AG04450 (cell line): ENCODE results near the gene APOM. TPM values are rescaled to one million over a fixed set of nuclear protein-coding genes. Genes with fewer than 3 reads are reported as not detected.

Experiments
- CTCF ChIA-PET: fragments of 300-600, 350-600 bp; formaldehyde crosslinking; extraction: SDS; loops from one replicate; lab custom pipeline; 2022; ENCODE audit warnings: antibody characterized with exemption, inconsistent platforms; lab: Charles Lee
- POLR2A ChIA-PET: fragments of 350-600 bp; formaldehyde crosslinking; extraction: SDS; loops from one replicate; lab custom pipeline; 2021; ENCODE audit warnings: antibody characterized with exemption, inconsistent platforms; lab: Yijun Ruan, JAX
- DNase-seq: peaks from one replicate; pipeline ENCODE4 v3.0.0-alpha.2; 2011; ENCODE audit warnings: low read depth, low spot score
- H3K27ac ChIP-seq: one replicate; pipeline ENCODE4 v1.5.1; 2012; ENCODE audit warnings: low read depth, low read length, control low read depth
- H3K27me3 ChIP-seq: one replicate; pipeline ENCODE4 v1.6.0; 2012; ENCODE audit warnings: low read length; ENCODE audit not compliant: control insufficient read depth, insufficient read depth
- H3K4me3 ChIP-seq: 2 replicates; pipeline ENCODE4 v1.5.1; 2011; ENCODE audit warnings: mild to moderate bottlenecking, low read depth, low read length, control low read depth
- H3K9me3 ChIP-seq: 2 replicates; pipeline ENCODE4 v1.5.1; 2012; ENCODE audit warnings: low read length; ENCODE audit not compliant: control insufficient read depth, insufficient read depth
- CTCF ChIP-seq: IDR thresholded peaks from 2 replicates; pipeline ENCODE4 v1.5.1; 2011; ENCODE audit warnings: low read depth, low read length, control low read depth, inconsistent platforms
- polyA plus RNA-seq: library from polyadenylated mRNA; depleted of rRNA; stranded (reverse); fragments of >200 nt; gene quantifications from 2 replicates; pipeline ENCODE4 v1.2.3, GENCODE V29; 2011

Gene APOM
- polyA plus RNA-seq, 1 experiment: 2.8 TPM

- H3K27ac ChIP-seq: no peak overlapping the region
- DNase-seq: no peak
- no peaks in the 10 kb centered on the region; the same call in 1 of the 2 replicates for H3K9me3 ChIP-seq
- peak overlapping the region; percentile 98 for H3K4me3 ChIP-seq
- ChIA-PET CTCF (interaction anchor here (1.0 kb wide), 1 partner anchor 140 kb away, joined by 3 read pairs; the partner anchor contains the start of gene LSM2), POLR2A (interaction anchor here (1.0 kb wide), 1 partner anchor 149 kb away, joined by 4 read pairs; the partner anchor contains the start of genes HSPA1A and HSPA1L)
- H3K27me3 ChIP-seq: no peaks in the 10 kb centered on the region
- TF ChIP-seq CTCF: no peak
These were observed 10.8 kb downstream of the APOM start for GRCh38 chr6:31666337-31666965.

GRCh38 chr6:31669676-31670075 is 14.0 kb downstream of the APOM start, which contains the start of gene LY6G5B:
TSS of gene LY6G5B (plus strand) at chr6:31669976. CDS start at chr6:31670951, 975 bp downstream.
- TF ChIP-seq CTCF: no peak
- Histone ChIP-seq H3K27me3 (no peaks in the 10 kb centered on the region), H3K4me3 (no peak within 1 kb of the TSS), H3K27ac (peak within 1 kb of the TSS; percentile 21), H3K9me3 (no peaks in the 10 kb centered on the region; the same call in 1 of the 2 replicates)
- ChIA-PET POLR2A (no interaction called here), CTCF (interaction anchor here (0.7 to 2.0 kb wide), 3 partner anchors 11 to 586 kb away, joined by 4 to 9 read pairs (median 6); partner anchors contain the start of gene LY6G5C)
- DNase-seq: no peak

- TF ChIP-seq CTCF: no peak
- CTCF ChIA-PET: no interaction called here
- Histone ChIP-seq H3K4me3 (no peak overlapping the region), H3K27ac (no peak overlapping the region), H3K27me3 (no peaks in the 10 kb centered on the region), H3K9me3 (no peaks in the 10 kb centered on the region)
- no peak for DNase-seq
- POLR2A ChIA-PET: no interaction called here
These were observed 20.7 kb downstream of the APOM start for GRCh38 chr6:31676322-31676903.

GRCh38 chr6:31676904-31677303 is 21.2 kb downstream of the APOM start:
- Histone ChIP-seq H3K27ac (no peak overlapping the region), H3K9me3 (no peaks in the 10 kb centered on the region), H3K4me3 (no peak overlapping the region), H3K27me3 (no peaks in the 10 kb centered on the region)
- TF ChIP-seq CTCF: no peak
- CTCF ChIA-PET: no interaction called here
- no peak for DNase-seq
- POLR2A ChIA-PET: no interaction called here

GRCh38 chr6:31677955-31678354 is 22.3 kb downstream of the APOM start:
- ChIA-PET CTCF (no interaction called here), POLR2A (no interaction called here)
- Histone ChIP-seq H3K27ac (no peak overlapping the region), H3K4me3 (no peak overlapping the region), H3K9me3 (no peaks in the 10 kb centered on the region), H3K27me3 (no peaks in the 10 kb centered on the region)
- no peak for TF ChIP-seq CTCF
- DNase-seq: no peak
